ENCODE data around the gene KDM4B.

GRCh38 chr19:5017235-5017634, 48.3 kb downstream of the KDM4B start:
- no peak for TF ChIP-seq CTCF (IDR thresholded peaks at IDR 0.05)
- no peak for TF ChIP-seq POLR2A (IDR thresholded peaks at IDR 0.05)
- TF ChIP-seq POLR2AphosphoS5 (IDR thresholded peaks at IDR 0.05), result no peak
- no peak for TF ChIP-seq EP300 (IDR thresholded peaks at IDR 0.05)
